Endothelial cell (in vitro differentiated cells): ENCODE results near the gene SCIN. TPM values are rescaled to one million over a fixed set of nuclear protein-coding genes. Genes with fewer than 3 reads are reported as not detected.

Experiments
- DNase-seq: peaks from one replicate; pipeline ENCODE4 v3.0.0; 2021; ENCODE audit warnings: low spot score
- H3K27ac Mint-ChIP-seq: one replicate; pipeline ENCODE4 v1.8.0; 2021; ENCODE audit warnings: mixed read lengths, inconsistent platforms; ENCODE audit not compliant: unreplicated experiment
- H3K27me3 Mint-ChIP-seq: one replicate; pipeline ENCODE4 v1.8.0; 2021; ENCODE audit warnings: mild to moderate bottlenecking, moderate library complexity, mixed read lengths, inconsistent platforms; ENCODE audit not compliant: unreplicated experiment
- H3K36me3 Mint-ChIP-seq: one replicate; pipeline ENCODE4 v1.8.0; 2021; ENCODE audit warnings: mild to moderate bottlenecking, low read depth, mixed read lengths, inconsistent platforms; ENCODE audit not compliant: unreplicated experiment
- H3K4me1 Mint-ChIP-seq: one replicate; pipeline ENCODE4 v1.8.0; 2021; ENCODE audit warnings: mild to moderate bottlenecking, mixed read lengths, inconsistent platforms; ENCODE audit not compliant: unreplicated experiment
- H3K4me3 Mint-ChIP-seq: one replicate; pipeline ENCODE4 v1.8.0; 2021; ENCODE audit warnings: mild to moderate bottlenecking, mixed read lengths, inconsistent platforms; ENCODE audit not compliant: unreplicated experiment
- H3K9me3 Mint-ChIP-seq: one replicate; pipeline ENCODE4 v1.8.0; 2021; ENCODE audit warnings: mixed read lengths, inconsistent platforms; ENCODE audit not compliant: unreplicated experiment
- total RNA-seq: library from RNA; stranded (reverse); fragmentation: NEBNext Ultra II Directional; extraction: Animal tissue kit (Norgen Biotek cat#: 25700); gene quantifications from one replicate; pipeline ENCODE4 v1.2.1, GENCODE V29; 2021; ENCODE audit not compliant: unreplicated experiment
- TF ChIP-seq, protein P1 (sequence below): fragments of 200-600 bp; sonication (generic); IDR thresholded peaks from one replicate; pipeline ENCODE4 v1.5.0; 2021; ENCODE audit warnings: antibody characterized with exemption; ENCODE audit not compliant: unreplicated experiment

The SCIN gene
- total RNA-seq, 1 donor from 2014 or later, result 8.2 TPM

DNA sequence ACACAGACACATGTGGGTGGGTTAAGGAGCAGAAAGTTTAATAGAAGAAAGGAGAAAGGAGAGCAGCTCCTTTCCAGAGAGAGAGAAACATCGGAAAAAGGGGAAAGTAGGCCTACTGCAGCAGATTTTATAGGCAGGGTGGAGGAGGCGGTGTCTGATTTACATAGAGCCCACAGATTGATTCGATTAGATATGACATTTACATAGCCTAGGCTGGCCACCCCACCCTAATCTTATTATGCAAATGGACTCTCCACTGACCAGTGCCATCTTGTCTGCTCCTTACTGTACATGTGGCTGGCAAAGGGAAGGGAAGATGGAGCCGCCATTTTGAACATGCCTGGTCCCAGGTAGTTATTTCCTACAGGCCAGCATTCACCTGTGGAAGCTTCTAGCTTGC is 38.7 kb upstream of the SCIN start:
- H3K9me3 Mint-ChIP-seq, result peaks cover 8% of the 10 kb centered on the region
- H3K36me3 Mint-ChIP-seq, result peaks cover 10% of the 10 kb centered on the region

DNA sequence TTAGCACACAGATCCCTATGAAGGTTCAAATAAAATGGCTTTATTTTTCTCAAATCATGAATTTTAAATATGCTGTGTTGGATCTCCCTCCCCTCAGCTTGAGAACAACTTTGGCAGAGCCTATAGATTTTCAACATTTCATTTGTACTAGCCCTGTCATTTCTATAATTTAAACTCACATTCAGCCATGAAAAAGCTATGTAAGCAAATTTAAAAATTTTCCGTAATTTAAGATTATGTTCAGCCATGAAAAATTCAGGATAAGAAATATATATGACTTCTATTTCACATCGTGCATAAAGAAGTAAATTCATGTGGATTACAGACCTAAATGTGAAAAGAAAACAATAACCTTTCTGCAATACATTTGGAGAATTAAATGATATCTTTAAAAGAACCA is 36.5 kb upstream of the SCIN start:
- H3K4me1 Mint-ChIP-seq, result no peaks in the 10 kb centered on the region
- H3K27ac Mint-ChIP-seq, result no peak overlapping the region
- peaks cover 8% of the 10 kb centered on the region for H3K9me3 Mint-ChIP-seq
- DNase-seq, result no peak
- TF ChIP-seq, protein P1, sequence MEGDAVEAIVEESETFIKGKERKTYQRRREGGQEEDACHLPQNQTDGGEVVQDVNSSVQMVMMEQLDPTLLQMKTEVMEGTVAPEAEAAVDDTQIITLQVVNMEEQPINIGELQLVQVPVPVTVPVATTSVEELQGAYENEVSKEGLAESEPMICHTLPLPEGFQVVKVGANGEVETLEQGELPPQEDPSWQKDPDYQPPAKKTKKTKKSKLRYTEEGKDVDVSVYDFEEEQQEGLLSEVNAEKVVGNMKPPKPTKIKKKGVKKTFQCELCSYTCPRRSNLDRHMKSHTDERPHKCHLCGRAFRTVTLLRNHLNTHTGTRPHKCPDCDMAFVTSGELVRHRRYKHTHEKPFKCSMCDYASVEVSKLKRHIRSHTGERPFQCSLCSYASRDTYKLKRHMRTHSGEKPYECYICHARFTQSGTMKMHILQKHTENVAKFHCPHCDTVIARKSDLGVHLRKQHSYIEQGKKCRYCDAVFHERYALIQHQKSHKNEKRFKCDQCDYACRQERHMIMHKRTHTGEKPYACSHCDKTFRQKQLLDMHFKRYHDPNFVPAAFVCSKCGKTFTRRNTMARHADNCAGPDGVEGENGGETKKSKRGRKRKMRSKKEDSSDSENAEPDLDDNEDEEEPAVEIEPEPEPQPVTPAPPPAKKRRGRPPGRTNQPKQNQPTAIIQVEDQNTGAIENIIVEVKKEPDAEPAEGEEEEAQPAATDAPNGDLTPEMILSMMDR, result no peak
- peaks cover 10% of the 10 kb centered on the region for H3K36me3 Mint-ChIP-seq
- H3K4me3 Mint-ChIP-seq, result no peak overlapping the region
- peaks cover 3% of the 10 kb centered on the region for H3K27me3 Mint-ChIP-seq

More for the DNA sequence above, 38.7 kb upstream of the SCIN start:
- Mint-ChIP-seq H3K4me3 (no peak overlapping the region), H3K27me3 (peaks cover 3% of the 10 kb centered on the region), H3K4me1 (no peaks in the 10 kb centered on the region), H3K27ac (no peak overlapping the region)
- TF ChIP-seq, protein P1, result no peak
- no peak for DNase-seq

DNA sequence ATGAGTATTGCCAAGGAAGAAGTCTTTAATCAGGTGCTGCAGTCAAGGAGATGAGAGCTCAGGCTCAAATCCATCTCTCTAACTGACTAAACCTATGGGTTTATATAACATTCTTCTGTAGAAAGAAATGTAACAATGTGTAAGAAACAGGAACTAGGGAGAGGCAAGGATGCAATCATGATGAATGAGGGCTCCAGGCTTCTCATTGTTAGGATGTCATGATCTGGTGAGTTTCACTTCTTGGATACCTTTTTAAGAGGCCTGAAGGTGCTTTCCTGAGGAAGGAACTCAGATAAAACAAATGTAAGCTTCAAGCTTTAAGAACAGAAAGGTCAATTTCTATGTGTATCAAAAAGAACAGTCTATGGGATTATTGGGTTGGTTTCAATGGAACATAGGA is 30.8 kb upstream of the SCIN start:
- Mint-ChIP-seq H3K4me1 (peaks cover 5% of the 10 kb centered on the region), H3K36me3 (peaks cover 9% of the 10 kb centered on the region), H3K27ac (peak overlapping the region; percentile 72), H3K4me3 (no peak overlapping the region), H3K27me3 (peaks cover 1% of the 10 kb centered on the region), H3K9me3 (peaks cover 6% of the 10 kb centered on the region)
- TF ChIP-seq, protein P1, result no peak
- no peak for DNase-seq

DNA sequence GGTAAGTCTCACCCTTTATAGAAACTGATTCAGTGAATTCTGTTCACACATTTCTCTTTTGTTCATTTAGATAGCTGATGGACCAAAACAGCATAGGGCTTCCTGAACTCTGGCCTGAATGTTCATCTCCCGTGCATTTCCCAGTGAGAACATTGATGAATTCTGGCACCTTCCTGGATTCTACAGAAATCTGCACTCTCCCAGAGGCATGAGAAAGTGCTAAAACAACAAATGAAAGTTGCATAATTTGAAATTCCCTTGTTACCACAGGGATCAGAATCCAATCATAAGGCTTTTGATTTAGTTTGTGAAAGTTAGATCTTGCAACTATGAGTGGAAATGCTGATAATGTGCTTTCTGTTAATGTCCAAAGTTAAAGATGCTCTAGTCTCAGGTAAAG is 29.7 kb upstream of the SCIN start:
- no peak for DNase-seq
- H3K27me3 Mint-ChIP-seq, result no peaks in the 10 kb centered on the region
- TF ChIP-seq, protein P1, result no peak
- no peak overlapping the region for H3K4me3 Mint-ChIP-seq
- no peak overlapping the region for H3K27ac Mint-ChIP-seq
- H3K36me3 Mint-ChIP-seq, result peaks cover 4% of the 10 kb centered on the region
- H3K9me3 Mint-ChIP-seq, result no peaks in the 10 kb centered on the region
- peaks cover 5% of the 10 kb centered on the region for H3K4me1 Mint-ChIP-seq

DNA sequence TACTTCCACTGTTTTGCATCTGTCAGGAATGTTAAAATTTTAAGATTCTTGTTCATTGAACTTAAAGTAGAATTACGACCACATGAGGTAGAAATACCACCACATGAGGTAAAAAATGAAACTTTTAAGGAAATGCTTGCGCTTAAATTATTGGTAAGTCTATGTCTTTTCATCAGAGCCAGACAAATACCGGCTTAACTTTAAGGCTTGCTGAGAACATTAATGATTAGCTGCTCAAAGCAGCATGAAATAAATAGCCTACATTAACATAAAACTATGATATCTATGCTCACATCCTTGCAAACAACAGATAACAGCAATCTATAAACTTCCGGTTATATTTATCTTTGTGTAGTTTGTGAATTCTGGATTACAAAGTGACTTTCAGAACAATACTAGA is 26.9 kb upstream of the SCIN start:
- H3K4me1 Mint-ChIP-seq, result peaks cover 5% of the 10 kb centered on the region
- no peak overlapping the region for H3K4me3 Mint-ChIP-seq
- no peaks in the 10 kb centered on the region for H3K9me3 Mint-ChIP-seq
- TF ChIP-seq, protein P1, result no peak
- no peaks in the 10 kb centered on the region for H3K27me3 Mint-ChIP-seq
- DNase-seq, result no peak
- no peaks in the 10 kb centered on the region for H3K36me3 Mint-ChIP-seq
- H3K27ac Mint-ChIP-seq, result no peak overlapping the region
